ENCODE data around the gene RIOK2. TPM values are rescaled to one million over a fixed set of nuclear protein-coding genes. Genes with fewer than 3 reads are reported as not detected.

Gene RIOK2
- total RNA-seq: 12.8 and 14.5 TPM in 2 replicates

DNA sequence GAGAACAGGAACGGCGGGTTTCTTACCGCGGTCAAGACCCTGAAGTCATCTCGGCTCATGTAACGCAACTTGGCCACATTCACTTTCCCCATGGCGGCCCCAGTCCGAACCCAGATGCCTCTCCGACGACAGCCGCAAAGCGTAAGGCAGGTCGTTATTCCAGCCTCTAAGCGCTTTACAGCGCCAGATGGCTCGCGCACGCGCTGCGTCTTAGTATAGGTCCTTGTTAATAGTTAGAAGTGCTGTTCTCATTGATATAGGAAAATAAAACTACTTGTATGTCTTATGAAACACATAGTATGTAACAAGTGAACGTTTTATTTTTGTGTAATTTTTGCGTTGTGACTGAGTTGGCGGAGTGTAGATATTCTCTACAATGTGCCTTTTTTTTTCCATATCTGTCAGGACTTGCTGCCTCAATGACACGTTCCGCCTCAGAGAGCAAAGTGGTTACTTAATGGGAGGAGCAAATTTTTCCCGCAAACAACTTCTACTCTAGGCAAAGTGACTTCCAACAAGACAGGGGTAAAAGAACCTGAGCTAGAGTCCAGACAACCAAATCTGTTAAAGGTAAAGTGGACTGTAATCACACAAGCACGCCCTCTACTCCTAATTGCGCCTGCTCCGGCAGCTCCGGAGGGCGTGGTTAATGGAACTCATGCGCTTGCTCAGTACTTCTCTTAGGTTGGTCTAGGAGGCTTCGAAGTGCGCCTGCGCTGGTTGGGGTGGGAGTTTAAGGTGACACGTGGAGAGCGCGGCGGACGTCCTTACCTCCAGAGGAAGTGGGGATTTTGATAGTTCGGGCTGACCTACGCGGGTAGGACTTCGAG lies at the start of gene RIOK2:
RIOK2 (minus strand) TSS at position 148 of the 830 bp plus-strand sequence; CDS start at position 92, 56 bp downstream.

DNA sequence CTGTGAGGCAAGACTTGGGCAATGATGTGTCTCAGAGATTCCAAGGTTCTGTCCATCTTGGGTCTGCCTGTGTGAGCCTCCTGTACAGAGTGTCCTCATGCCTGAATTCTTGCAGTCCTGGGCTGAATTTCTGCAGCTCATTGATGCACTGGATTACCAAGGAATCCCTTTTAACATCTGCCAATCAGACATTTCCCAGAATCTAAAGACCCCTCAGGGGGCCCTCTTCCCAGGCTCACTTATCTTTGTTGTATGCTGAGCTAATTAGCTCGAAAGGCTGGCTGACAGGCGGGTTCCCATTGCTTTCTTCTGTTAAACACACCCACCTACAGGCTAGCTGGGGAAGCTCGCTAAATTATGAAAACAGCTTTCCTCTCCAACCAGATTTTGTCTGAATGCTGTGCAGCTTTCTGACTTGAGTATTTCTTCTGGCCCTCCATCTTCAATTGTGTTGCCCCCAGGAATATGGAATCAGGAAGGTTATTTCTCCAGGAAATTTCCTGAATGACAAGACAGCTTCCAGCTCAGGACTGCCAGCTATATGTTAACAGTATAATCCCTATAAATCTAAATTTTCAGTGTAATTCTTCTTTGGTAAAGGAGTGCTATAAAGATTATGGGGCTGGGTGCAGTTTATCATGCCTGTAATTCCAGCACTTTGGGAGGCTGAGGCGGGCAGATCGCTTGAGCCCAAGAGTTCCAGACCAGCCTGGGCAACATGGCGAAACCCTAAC lies 40.4 kb downstream of the RIOK2 start, which contains the start of gene LIX1:
LIX1 (minus strand) TSS at position 91 of the 734 bp plus-strand sequence; CDS start at position 56, 35 bp downstream.

Other genes with a start within 250 kb of the RIOK2 start
- gene LNPEP, start 247.2 kb downstream of the RIOK2 start, total RNA-seq: 15.9 and 16.8 TPM in 2 replicates
- not detected in 2 replicates for gene LIX1, start 40.6 kb downstream of the RIOK2 start, total RNA-seq